OCI-LY3 (cell line): ENCODE results near the gene CLCN1.

Experiments
- H2AFZ ChIP-seq: fragments of 200-600, 300-600 bp; shearing (Covaris generic); 2 replicates; pipeline ENCODE4 v1.6.0; 2014; ENCODE audit warnings: antibody characterized with exemption, low read depth, low read length
- H3K27ac ChIP-seq: fragments of 200-600, 300-600 bp; sonication (generic); 2 replicates; pipeline ENCODE4 v1.5.1; 2014; ENCODE audit warnings: mild to moderate bottlenecking, low read length, moderate library complexity, mixed read lengths
- H3K27me3 ChIP-seq: fragments of 200-600, 300-600 bp; sonication (generic); 2 replicates; pipeline ENCODE4 v1.6.1; 2014; ENCODE audit warnings: low read depth, low read length, mixed read lengths
- H3K36me3 ChIP-seq: fragments of 200-600, 300-600 bp; sonication (generic); replicated peaks from 2 replicates; pipeline ENCODE3; 2014; ENCODE audit warnings: low read depth, low read length, mixed read lengths
- H3K4me1 ChIP-seq: fragments of 300-600, 200-600 bp; sonication (generic); 2 replicates; pipeline ENCODE4 v1.6.1; 2014; ENCODE audit warnings: low read length, mixed read lengths
- H3K4me2 ChIP-seq: fragments of 200-600, 300-600 bp; sonication (generic); 2 replicates; pipeline ENCODE4 v1.6.1; 2014; ENCODE audit warnings: low read length, mixed read lengths
- H3K4me3 ChIP-seq: fragments of 300-600, 200-600 bp; sonication (generic); 2 replicates; pipeline ENCODE4 v1.5.1; 2014; ENCODE audit warnings: antibody characterized with exemption, mild to moderate bottlenecking, low read length, moderate library complexity
- H3K79me2 ChIP-seq: fragments of 300-600, 200-600 bp; shearing (Covaris generic); 2 replicates; pipeline ENCODE4 v1.6.1; 2014; ENCODE audit warnings: mild to moderate bottlenecking, low read length, mixed read lengths
- H3K9ac ChIP-seq: fragments of 300-600, 200-600 bp; shearing (Covaris generic); 2 replicates; pipeline ENCODE4 v1.6.0; 2014; ENCODE audit warnings: mild to moderate bottlenecking, low read length, moderate library complexity
- H3K9me3 ChIP-seq: fragments of 200-600, 300-600 bp; shearing (Covaris generic); 2 replicates; pipeline ENCODE4 v1.6.1; 2014; ENCODE audit warnings: low read length, mixed read lengths; ENCODE audit not compliant: insufficient read depth
- H4K20me1 ChIP-seq: fragments of 200-600, 300-600 bp; sonication (generic); 2 replicates; pipeline ENCODE4 v1.6.1; 2016; ENCODE audit warnings: low read length, mixed read lengths; ENCODE audit not compliant: insufficient read depth
- EZH2phosphoT487 ChIP-seq: fragments of 200-600 bp; shearing (Covaris generic); IDR thresholded peaks from 2 replicates; pipeline ENCODE4 v1.6.1; 2018; ENCODE audit warnings: antibody characterized with exemption, mixed run types, low read depth
- TF ChIP-seq, protein P1 (sequence below): fragments of 200-600, 300-600 bp; sonication (generic); IDR thresholded peaks from 2 replicates; pipeline ENCODE4 v1.5.1; 2014; ENCODE audit warnings: antibody characterized with exemption, low read length, low read depth

CLCN1 gene

DNA sequence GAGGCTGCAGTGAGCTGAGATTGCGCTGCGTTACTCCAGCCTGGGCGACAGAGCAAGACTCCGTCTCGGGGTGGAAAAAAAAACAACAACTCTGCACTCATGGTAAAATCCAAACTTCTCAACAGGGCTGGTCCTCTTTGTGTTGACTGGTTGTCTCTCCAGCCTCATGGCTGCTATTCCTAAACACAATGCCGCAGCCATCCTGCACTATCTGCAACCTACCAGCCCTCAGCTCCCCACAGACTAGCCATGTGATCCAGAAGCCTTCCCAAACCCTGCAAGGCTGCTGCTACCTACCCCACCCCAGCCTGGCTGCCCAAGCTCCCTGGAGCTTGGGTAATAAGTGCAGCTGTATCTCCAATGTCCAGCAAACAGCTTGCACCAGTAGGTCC, 77.0 kb downstream of the CLCN1 start:
- TF ChIP-seq, protein P1, sequence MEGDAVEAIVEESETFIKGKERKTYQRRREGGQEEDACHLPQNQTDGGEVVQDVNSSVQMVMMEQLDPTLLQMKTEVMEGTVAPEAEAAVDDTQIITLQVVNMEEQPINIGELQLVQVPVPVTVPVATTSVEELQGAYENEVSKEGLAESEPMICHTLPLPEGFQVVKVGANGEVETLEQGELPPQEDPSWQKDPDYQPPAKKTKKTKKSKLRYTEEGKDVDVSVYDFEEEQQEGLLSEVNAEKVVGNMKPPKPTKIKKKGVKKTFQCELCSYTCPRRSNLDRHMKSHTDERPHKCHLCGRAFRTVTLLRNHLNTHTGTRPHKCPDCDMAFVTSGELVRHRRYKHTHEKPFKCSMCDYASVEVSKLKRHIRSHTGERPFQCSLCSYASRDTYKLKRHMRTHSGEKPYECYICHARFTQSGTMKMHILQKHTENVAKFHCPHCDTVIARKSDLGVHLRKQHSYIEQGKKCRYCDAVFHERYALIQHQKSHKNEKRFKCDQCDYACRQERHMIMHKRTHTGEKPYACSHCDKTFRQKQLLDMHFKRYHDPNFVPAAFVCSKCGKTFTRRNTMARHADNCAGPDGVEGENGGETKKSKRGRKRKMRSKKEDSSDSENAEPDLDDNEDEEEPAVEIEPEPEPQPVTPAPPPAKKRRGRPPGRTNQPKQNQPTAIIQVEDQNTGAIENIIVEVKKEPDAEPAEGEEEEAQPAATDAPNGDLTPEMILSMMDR = no peak
- TF ChIP-seq EZH2phosphoT487 = no peak
- Histone ChIP-seq H2AFZ (no peak overlapping the region), H3K9me3 (no peaks in the 10 kb centered on the region), H4K20me1 (0 out of 2 replicates have a peak, but pooled peaks cover 4% of the 10 kb centered on the region), H3K27ac (no peak overlapping the region), H3K4me1 (no peaks in the 10 kb centered on the region), H3K79me2 (no peaks in the 10 kb centered on the region), H3K36me3 (peaks cover 20% of the 10 kb centered on the region), H3K9ac (no peak overlapping the region), H3K4me2 (no peak overlapping the region), H3K27me3 (0 out of 2 replicates have a peak, but pooled peaks cover 3% of the 10 kb centered on the region), H3K4me3 (no peak overlapping the region)

DNA sequence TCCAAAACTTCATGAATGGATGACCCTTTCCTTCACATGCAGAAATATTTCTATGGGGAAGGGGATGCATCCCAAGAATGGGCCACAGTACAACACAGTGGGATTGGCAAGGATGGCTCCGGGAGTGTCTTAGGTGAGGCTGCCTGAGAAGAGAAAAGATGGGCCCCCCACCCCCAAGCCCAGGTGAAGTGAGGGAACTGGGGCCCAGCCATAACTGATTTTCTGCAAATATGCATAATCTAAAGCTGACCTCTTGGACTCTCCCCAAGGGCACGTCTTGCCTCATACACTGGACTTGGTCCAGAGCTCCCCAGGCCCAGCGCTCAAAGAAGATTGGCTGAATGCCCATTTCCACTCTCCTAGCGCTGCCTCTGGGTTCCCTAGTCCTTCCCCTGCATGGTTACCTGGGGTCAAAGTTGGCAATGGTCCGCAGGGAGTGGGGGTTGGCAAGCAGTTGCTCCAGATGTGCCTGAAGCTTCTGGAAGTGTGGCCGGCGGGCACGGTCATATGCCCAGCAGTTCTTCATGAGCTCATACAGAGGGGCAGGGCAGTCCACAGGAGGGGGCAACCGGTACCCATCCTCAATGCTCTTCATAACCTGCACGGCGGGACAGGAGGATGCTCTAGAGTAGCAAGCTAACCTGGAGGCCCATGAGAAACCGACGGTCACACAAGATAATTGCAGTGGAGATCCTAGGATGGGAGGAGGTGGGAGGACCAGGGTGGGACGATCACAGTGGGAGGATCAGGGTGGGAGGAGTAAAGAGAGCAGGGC, 77.5 kb downstream of the CLCN1 start:
- Histone ChIP-seq H3K9me3 (no peaks in the 10 kb centered on the region), H3K4me3 (no peak overlapping the region), H2AFZ (no peak overlapping the region), H3K9ac (no peak overlapping the region), H4K20me1 (0 out of 2 replicates have a peak, but pooled peaks cover 4% of the 10 kb centered on the region), H3K36me3 (peaks cover 20% of the 10 kb centered on the region), H3K4me1 (no peaks in the 10 kb centered on the region), H3K4me2 (no peak overlapping the region), H3K79me2 (no peaks in the 10 kb centered on the region), H3K27me3 (0 out of 2 replicates have a peak, but pooled peaks cover 4% of the 10 kb centered on the region), H3K27ac (no peak overlapping the region)
- TF ChIP-seq, protein P1 = no peak
- no peak for TF ChIP-seq EZH2phosphoT487

DNA sequence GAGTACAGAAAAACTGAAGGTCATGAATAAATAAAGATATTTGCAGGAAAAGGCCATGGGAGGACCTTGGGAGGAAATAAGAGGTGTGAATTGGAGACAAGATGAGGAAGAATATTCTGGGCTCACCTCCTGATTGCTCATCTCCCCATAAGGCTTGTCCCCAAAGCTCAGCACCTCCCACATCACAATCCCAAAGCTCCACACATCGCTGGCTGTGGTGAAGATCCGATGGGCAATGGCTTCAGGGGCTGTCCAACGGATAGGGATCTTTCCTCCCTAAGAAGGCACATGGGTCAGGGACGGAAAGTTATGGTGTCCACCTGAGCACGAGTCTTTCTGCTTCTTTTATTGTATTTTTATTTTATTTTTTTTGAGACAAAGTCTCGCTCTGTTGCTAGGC, 78.2 kb downstream of the CLCN1 start:
- H3K4me3 ChIP-seq = no peak overlapping the region
- H3K9me3 ChIP-seq = no peaks in the 10 kb centered on the region
- TF ChIP-seq EZH2phosphoT487 = no peak
- TF ChIP-seq, protein P1 = no peak
- no peaks in the 10 kb centered on the region for H3K79me2 ChIP-seq
- no peak overlapping the region for H2AFZ ChIP-seq
- peaks cover 17% of the 10 kb centered on the region for H3K36me3 ChIP-seq
- H3K27me3 ChIP-seq = 0 out of 2 replicates have a peak, but pooled peaks cover 4% of the 10 kb centered on the region
- no peak overlapping the region for H3K27ac ChIP-seq
- H3K9ac ChIP-seq = no peak overlapping the region
- no peaks in the 10 kb centered on the region for H3K4me1 ChIP-seq
- 0 out of 2 replicates have a peak, but pooled peaks cover 4% of the 10 kb centered on the region for H4K20me1 ChIP-seq
- no peak overlapping the region for H3K4me2 ChIP-seq

DNA sequence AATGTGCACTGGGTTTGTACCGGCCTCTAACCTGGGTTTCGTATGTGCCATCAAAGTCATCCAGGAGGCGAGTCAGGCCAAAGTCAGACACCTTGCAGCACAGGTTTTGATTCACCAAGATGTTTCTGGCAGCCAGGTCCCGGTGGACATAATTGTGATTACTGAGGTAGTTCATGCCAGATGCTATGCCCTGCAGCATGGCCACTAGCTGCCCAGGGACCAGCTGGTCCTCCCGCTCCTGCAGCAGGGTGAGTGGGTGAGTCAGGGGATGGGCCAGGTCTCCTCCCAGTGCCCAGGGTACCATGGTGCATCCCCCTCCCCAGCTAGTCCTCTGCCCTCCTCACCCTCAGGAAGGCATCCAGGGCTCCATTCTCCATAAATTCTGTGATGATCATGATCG, 78.9 kb downstream of the CLCN1 start:
- H3K36me3 ChIP-seq = peaks cover 14% of the 10 kb centered on the region
- TF ChIP-seq, protein P1 = no peak
- TF ChIP-seq EZH2phosphoT487 = no peak
- H3K9ac ChIP-seq = no peak overlapping the region
- H3K79me2 ChIP-seq = no peaks in the 10 kb centered on the region
- H3K9me3 ChIP-seq = no peaks in the 10 kb centered on the region
- H2AFZ ChIP-seq = no peak overlapping the region
- 0 out of 2 replicates have a peak, but pooled peaks cover 4% of the 10 kb centered on the region for H4K20me1 ChIP-seq
- 0 out of 2 replicates have a peak, but pooled peaks cover 4% of the 10 kb centered on the region for H3K27me3 ChIP-seq
- H3K27ac ChIP-seq = no peak overlapping the region
- H3K4me3 ChIP-seq = no peak overlapping the region
- H3K4me1 ChIP-seq = no peaks in the 10 kb centered on the region
- no peak overlapping the region for H3K4me2 ChIP-seq
